CD4-positive, alpha-beta T cell treated with Interleukin-17A for 4 hours (primary cell): ENCODE measurements around the gene TMEM179.
"Not testable (repeated sequence)": the region's sequence is repeated elsewhere in the genome, so short reads cannot be mapped to it uniquely, and the experiment has no call there.

Source experiments
- DNase-seq: peaks from one replicate; pipeline ENCODE4 v3.0.0-alpha.2; 2020; ENCODE audit warnings: mixed read lengths

The TMEM179 gene

DNA sequence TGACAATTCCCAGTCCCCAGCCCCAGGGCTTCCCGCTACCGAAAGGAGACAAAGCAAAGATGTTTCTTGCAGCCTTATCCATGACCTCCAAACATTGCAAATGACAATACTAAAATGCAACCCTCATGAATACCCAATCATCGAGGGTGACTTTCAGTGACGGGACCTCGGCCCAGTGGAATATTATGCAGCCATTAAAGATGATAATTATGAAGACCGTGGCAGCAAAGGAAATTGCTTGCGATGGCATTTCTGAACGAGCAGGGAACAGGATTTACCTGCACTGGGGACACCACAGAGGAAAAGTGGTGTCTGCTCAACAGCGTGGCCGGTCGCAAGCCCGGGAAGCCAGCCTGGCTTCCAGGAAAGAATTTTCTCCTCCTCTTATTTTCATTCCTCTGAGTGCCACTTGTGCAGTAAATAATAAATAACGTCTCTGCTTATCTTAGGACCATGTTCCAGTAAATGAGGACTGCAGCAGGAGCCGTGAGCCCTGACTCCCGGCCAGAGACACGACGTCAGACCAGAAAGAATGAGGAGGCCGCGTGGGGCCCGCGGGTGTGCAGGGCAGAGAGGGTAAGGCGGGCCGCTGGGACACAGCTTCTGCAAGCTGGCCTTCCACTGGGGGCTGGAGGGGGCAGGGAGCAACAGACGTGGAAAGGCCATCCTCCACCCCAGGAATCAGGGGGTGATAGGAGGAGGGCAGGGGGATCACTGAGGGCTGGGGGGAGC, 18.4 kb downstream of the TMEM179 start:
- DNase-seq = no peak

DNA sequence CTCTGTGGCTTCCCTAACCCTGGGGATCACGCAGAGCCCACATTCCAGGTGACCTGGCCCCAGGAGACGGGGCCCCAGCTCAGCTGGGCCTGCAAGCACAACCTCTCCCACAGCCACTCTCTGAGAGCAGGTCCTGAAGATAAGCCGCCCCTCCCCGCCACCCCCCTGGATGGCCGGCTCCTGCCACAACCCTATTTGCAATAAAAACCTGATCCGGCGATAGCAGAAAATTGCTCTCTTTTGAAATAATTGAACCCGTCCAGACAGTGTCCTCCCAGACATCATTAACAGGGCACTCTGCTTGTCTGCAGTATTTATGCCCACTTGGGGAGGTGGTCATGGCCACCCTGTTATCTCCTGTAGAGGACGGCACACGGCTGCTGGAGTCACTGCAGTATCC, 20.0 kb downstream of the TMEM179 start:
- DNase-seq = no peak

DNA sequence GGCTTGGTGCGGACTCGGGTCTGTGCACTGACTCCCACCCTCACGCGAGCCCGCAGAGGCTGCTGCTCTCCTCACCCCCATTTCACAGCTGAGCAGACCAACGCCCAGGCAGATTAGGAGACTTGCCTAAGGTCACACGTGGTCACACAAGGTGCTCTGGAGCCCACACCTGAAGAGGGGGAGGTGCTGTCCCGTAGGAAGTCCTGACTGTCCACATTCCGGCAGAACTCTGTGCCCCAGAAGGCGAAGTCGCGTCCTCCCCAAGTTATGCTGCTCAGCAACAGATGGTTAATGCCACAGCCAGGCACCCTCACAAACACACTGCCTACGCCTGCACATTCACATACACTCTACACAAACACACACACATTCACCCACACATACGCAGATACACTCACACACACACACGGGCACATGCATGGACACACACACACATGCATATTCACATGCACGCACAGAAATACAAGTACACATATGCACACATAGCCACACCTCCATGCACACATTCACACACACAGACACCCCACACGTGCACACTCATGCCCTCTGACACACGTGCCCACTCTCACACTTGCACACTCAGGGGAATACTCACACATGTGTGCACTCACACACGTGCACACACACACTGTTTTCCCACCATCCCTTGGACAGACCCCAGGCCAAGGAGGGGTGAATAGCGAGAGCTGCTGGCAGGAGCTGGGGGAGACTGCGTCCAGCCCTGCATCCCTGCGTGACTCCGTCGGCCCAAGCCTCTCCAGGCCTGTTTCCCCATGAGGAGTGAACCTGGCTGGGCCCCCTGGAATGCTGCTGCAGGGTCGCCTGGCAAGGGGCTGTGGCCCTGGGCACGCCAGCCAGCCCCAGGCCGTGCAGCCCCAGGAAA, 20.9 kb downstream of the TMEM179 start:
- DNase-seq = no peak

DNA sequence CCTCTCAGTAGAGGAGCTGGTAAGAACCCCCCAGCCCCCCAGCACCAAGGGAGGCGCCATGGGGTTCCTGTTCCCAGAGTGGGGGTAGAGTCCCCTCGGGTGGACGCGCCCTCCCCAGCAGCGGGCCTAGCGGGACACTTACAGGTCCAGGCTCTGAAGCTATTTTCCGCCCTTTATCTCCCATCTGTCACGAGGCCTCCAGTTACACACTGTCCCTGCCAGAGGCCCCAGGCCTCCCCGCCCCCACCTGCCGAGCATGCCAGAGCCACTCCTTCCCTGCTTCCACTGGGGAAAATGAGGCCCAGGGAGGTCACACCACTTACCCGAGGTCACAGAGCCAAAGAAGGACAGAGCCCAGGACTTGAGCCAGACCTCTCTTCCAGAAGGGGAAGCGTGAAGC, 21.9 kb downstream of the TMEM179 start:
- DNase-seq = no peak

DNA sequence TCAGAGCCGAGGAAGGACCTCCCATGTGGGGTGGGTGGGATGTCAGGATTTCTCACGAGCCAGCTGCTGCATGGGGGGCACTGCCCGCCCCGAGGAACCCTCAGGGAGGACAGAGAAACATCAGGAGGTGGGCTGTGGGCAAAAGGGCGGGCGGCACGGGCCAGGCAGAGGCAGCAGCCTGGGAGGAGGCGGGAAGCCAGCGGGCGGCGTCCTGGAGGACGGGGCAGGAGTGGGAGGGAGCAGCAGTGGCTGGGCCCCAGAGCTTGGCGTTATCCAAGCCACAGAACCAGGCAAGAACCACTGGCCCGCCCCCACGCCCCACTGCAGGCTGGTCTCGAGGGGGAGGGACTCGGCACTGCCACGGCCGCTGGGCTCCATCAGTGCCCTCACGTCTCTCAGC, 22.6 kb downstream of the TMEM179 start:
- DNase-seq = no peak

DNA sequence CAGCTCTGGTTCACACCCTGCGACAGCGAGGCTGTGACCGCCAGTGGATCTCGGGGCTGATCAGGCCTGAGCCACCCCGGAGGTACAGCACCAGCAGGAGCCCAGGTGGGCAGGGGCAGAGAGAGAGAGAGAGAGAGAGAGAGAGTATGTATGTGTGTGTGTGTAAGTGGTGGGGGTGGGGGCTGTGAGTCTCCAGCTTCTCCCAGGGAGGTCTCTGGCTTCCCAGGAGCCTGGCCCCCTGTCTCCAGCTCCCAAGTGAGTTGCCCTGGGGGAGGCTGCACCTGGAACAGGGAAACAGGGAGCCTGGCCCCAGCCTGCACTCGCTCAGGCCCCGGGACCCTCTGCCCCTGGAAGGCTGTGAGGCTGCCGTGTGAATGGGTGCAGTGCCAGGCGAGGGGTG, 23.1 kb downstream of the TMEM179 start:
- DNase-seq = no peak

DNA sequence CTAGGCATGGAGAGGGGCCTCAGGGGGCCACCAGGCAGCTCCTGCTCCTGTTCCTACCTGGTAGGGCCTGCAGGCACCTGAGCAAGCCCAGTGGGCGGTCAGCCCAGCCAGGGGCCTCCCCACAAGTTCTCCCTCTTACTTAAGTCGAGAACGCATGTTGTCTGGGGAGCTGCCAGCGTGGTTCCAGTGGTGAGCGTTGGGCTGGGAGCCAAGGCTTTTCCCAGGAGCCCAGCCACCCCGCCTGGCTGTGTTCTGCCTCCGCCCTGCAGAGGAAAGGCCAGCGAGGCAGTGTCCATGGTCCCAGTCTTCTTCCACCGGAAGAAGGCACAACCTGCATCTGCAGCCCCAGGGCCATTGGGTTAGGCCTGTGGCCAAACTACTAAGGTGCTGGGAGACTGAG, 23.6 kb downstream of the TMEM179 start:
- no peak for DNase-seq

DNA sequence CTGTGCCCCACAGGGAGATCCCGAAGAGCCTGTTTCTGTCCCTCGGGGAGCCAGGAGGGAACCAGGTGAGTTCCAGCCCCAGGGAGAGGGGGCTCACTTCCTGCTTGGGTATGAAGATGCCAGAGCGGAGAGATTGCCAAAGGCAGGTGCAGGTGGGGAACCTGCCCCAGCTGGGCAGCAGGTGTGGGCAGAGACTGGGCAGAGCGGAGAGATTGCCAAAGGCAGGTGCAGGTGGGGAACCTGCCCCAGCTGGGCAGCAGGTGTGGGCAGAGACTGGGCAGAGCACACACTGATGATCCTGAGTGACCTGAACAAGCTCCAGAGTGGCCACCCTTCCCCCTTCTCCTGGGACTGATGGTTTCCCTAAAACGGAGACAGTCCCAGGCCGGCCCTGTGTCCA, 24.6 kb downstream of the TMEM179 start:
- not testable (repeated sequence) for DNase-seq

DNA sequence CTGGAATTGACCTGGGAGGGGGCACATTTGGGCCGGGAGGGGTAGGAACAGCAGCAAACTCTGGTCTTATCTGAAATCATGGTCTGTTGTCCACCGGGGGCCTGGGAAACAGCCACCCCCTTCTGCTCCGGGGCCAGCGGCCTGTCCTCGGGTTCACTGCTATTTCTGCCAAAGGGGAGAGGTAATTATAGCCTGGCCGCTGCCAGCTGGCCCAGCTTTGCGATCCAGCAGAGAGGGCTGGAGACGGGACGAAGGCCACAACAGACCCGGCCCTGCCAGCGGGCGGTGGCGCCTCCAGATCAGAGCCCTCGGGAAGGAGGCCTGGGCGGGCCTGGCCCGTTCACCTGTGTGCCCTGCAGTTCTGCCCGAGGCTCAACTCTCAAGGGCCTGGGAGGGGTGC, 25.1 kb downstream of the TMEM179 start, which contains the start of gene C14orf180:
Gene C14orf180 (plus strand): TSS at position 258 of the 400 bp plus-strand sequence. CDS start 6,667 bp downstream, outside the sequence.
- no peak for DNase-seq

DNA sequence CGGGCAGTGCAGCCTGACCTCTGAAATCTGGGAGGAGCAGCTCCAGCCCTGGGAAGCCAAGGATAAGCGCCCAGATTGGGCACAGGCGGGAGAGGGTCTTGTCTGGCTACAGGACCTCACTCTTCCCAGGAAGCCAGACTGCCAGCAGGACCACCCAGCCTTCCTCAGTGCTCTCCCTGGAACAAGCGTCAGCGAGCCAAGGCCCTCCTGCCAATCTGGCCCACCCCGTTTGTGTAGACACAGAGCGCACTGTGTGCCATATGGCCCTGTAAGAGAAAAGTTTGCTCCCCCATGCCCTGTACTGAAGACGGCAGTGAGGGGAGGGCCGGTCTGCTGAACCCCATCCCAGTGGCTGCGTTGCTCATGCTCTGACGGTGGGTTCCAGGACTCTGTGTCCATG, 26.3 kb downstream of the TMEM179 start:
- no peak for DNase-seq

DNA sequence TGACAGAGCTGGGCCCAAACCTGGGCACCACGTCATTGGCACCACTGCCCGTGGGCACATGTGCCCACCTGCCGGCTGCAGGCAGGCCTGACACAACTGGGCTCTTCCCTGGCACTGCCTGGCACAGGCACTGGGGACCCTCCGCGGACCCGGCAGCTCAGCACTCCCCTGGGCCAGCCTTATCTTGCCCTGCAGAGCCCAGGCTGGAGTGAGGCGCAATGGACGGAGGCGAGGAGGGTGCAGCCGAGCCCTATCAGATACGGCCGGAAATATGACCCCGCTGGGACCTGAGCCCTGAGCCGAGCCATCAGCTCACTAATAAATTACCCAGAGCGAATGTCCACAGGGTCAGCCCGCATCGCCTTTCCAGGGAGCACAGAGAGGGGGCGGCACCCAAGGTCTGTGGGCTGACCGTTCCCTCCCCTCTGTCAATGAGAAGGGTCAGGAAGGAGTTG, 26.7 kb downstream of the TMEM179 start:
- DNase-seq = no peak

DNA sequence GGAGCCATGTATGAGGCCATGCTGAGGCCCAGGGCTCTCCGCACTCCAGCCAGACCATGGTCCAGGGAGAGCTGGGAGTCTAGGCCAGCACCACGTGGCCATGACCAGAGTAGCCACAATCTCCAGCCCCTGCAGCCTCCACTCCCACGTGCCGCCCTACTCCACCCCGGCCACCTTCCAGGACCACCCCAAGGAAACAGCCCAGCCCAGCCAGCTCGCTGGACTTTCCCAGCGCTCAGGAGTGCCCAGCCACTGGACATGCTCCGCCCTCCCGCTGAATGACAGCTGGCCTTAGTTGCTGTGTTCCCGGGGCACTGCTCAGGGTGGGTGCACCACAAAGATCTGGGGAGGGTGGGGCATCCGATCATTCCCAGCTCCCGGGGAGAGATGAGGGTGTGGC, 27.1 kb downstream of the TMEM179 start:
- no peak for DNase-seq

DNA sequence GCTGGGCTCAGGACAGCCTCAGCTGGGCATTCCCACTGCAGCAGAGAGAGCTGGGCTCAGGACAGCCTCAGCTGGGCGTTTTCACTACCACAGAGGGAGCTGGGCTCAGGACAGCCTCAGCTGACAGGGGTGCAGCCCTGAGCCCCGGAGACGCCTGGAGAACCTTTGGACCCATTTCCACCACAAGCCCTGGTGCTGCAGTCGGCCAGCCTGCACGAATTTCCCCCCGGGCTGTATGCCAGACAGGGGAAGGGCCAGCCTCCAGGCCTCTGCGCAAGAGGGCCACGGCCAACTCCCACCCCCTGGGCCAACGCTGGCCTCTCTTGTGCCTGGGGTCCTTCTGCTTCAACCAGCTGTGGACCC, 27.6 kb downstream of the TMEM179 start:
- DNase-seq = no peak

DNA sequence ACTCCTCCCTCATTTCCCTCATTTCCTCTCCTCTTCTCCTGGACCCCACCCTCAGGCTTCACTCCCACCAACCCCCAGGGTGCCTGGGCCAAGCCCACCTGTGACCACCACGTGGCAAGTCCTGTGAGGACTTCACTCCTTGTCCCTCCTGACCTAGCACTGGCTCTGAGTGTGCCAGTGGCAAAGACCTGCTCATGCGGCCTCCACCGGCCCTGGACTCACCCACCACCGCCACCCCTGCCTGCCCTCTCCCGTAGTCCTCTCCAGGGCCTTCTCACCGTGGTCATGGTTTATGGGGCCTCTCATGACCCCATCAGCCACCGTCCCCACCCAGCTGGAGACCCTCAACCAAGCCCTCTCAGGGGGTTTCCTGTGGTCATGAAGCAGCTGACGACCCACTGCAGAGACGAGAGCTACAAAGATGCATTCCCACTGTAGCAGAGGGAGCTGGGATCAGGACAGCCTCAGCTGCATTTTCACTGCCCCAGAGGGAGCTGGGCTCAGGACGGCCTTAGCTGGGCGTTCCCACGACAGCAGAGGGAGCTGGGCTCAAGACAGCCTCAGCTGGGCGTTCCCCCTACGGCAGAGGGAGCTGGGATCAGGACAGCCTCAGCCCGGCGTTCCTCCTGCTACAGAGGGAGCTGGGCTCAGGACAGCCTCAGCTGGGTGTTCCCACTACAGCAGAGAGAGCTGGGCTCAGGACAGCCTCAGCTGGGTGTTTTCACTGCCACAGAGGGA, 28.2 kb downstream of the TMEM179 start:
- DNase-seq = no peak

DNA sequence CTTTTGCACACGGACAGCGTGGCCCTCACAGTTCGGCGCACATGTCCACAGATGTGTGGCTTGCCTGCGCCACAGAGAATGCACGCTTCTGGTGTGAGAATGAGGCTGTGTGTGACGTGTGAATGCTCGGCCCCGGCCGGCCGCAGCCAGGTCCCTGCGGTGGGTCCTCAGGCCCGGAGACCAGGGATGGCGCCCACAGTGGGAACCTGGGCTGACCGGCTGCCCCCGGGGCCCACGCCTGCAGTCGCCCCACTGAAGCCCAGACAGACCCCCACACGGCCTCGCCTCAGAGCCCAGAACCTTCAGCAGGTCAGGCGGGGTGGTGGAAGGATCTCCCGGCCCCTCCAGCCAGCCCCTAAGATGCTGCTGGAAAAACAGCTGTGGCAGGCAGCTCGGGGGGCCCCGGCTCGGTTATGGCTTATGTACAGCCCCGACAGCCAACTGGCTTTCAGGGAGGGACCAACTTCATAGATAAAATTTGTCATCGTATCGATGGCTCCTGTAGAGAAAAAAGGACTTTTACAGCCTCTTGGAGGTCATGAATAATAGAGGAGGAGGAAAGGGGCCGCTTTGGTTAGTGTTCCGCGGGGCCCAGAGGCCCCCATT, 29.5 kb downstream of the TMEM179 start:
- no peak for DNase-seq

DNA sequence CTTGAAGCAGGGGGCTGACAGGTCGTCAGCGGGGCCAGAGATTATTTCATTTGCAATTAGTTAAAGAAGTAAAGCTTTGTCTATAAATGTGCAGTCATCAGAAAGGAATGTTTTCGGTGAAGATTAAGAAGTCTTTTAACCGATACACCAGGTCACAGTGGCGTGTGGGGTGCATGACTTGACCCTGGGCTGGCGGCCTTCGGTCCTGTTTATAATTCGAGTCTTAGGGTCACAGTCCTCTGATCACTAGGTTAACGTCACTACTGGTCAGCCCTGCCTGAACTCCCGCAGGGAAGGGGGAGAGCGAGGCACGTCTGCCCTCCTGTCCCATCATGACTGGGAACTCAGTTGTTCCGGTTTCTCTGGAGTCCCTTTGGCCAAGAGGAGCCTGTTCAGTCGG, 30.0 kb downstream of the TMEM179 start:
- no peak for DNase-seq

DNA sequence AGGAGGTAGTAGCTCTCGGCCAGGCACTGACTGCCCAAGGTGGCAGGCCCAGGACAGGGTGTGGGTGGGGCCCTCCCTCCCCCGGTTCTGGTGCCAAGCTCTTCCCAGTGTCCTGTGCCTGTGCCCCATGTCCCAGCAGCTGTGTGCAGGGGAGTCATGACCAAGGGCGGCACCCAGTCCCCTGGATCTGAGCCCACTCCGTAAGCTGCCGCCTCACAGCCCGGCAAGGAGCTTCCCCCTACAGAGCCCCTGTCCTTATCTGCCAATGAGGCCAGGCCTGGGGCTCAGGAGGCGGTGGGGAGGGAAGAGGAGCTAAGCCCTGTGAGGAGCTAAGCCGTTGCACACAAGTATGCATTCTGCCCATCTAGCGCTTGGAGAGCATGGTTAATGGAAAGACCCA, 30.6 kb downstream of the TMEM179 start:
- no peak for DNase-seq

DNA sequence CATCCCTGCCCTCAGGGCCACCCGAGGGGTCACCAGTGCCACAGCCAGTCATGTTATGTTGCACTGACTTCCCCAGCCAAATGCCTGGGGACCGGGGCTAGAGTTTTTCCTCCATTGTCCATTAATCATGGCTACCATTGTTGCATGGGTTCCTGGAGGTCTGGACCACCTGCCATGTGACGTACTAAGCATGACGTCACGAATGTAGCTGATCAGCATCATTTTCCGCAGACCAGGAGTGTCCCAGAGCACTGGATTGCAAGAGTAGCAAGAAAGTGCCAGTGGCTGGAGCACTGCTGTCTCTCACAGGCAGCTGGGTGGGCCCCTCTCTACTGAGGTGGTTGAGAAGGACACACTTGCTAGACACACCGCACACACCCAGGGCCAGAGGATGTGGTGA, 31.9 kb downstream of the TMEM179 start:
- DNase-seq = no peak

DNA sequence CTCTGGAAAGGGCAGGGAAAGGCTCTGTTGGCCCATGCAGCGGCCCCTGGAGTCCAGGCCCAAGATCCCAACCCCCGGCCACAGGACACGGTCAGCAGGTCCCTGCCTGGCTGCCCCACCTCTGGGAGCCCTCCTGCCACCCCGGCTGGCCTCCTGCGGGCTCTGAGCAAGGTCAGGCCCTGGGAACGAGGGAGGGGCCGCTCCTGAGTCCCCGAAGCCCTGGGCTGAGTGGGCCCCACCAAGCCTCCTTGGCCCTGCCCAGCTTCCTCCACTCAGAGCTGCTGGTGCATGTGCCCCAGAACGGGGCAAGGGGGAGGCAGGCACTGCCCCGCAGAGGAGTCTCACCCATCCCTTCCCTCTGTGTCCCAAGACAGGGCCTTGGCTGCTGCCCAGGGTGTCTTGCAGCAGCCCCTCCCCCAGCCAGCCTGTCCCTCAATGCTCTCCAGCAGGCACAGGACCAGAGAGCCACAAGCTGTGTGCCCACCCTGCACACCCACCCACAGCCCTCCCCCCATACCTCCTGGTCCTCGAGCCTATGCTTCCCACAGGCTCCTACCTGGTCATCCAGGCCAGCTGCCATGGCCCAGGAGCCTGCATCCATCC, 32.4 kb downstream of the TMEM179 start:
- DNase-seq = no peak

DNA sequence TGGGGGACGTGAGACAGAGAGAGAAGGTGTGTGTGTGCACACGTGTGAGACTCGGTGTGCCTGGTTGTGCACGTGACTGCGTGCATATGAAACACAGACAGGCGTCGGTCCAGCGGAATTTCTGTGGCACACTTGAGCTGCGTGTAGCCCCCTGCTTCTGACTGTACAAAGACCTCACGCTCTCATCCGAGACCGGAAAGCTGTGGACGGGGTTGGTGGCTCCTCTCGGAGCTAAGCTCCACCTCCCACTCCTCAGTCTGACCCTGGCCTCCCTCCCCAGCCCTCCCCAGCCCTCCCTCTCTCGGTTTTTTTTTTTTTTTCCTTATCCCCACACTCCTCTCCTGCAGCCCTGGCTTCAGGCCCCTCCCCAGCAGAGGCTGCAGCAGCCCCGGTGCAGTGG, 33.3 kb downstream of the TMEM179 start:
- DNase-seq = no peak

DNA sequence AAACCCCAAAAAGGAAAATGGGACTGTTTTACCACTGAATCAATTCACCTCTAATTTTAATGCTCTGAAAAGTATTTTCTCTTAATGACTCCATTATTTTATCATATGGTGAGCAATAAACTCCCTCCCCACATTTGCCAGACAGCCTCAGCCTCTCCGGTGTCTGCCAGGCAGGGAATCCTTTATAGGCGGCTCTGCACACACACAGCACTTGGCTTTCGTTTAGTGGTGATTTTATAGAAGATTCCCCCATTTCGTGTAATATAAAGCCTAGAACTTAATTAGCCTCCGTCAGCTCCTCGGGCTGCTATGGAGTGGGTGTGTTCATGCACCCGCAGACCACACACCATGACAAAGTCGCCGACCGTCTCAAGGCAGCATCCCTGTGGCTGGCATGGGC, 35.1 kb downstream of the TMEM179 start:
- DNase-seq = no peak

DNA sequence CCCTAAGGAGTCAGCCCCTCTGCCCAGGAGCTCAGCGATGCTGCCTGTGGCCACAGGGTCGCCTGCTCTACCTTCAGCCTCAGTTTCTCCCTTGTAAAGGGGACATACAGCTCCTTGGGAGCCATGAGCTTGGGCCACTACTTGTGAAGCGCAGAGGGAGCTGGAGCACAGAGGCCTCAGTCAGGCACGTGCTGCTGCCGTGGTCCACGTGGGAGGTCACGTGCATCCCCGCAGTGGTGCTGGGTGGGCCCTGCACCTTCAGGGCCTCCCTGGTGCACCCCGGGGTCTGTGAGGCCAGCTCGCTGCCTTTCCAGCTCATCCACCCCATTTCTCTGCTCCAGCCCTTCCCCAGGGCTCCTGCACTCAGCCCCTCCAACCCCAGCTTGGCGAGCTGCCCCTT, 36.0 kb downstream of the TMEM179 start:
- DNase-seq = no peak

DNA sequence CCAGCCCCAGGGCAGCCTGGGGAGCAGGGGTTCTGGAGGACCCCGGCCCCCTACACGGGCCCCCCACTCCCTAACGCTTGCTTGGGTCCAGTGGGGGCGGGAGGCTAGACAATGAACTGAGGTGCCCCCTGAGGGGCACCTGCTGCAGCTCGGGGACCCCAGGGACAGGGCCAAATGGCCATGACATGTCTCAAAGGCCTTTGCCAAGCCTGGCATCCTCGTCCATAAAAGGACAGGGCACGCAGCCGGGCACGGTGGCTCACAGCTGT, 36.7 kb downstream of the TMEM179 start:
- no peak for DNase-seq
